IPS-18a (cell line): ENCODE measurements around the gene MIX23.

Experiments used
- H3K27ac ChIP-seq: one replicate; pipeline ENCODE4 v1.5.1; 2013; ENCODE audit warnings: low read length
- H3K27me3 ChIP-seq: one replicate; pipeline ENCODE4 v1.6.1; 2013; ENCODE audit warnings: mild to moderate bottlenecking, low read length; ENCODE audit not compliant: control insufficient read depth, insufficient read depth
- H3K36me3 ChIP-seq: one replicate; pipeline ENCODE4 v1.6.1; 2013; ENCODE audit warnings: low read depth, low read length; ENCODE audit not compliant: control insufficient read depth
- H3K4me1 ChIP-seq: one replicate; pipeline ENCODE4 v1.6.1; 2013; ENCODE audit warnings: low read depth, low read length; ENCODE audit not compliant: control insufficient read depth
- H3K4me3 ChIP-seq: one replicate; pipeline ENCODE4 v1.5.1; 2013; ENCODE audit warnings: low read length
- H3K9ac ChIP-seq: one replicate; pipeline ENCODE4 v1.6.1; 2013; ENCODE audit warnings: mild to moderate bottlenecking, low read length, moderate library complexity
- H3K9me3 ChIP-seq: one replicate; pipeline ENCODE4 v1.6.1; 2013; ENCODE audit warnings: low read depth, low read length; ENCODE audit not compliant: control insufficient read depth

Gene MIX23

DNA sequence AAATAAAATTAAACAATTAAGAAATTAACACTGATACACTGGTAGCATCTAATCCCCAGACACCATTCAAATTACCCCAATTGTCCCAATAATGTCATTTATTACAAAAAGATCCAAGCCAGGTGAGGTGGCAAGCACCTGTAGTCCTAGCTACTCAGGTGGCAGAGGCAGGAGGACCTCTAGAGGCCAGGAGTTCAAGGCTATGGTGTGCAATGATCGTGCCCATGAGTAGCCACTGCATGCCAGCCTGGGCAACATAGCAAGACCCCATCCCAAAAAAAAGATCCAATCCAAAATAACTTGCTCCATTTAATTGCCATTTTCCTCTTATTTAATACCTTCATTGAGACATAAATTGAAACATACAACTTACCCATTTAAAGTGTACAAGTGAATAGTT lies 40.2 kb downstream of the MIX23 start:
- H3K9ac ChIP-seq: no peak overlapping the region
- H3K27me3 ChIP-seq: no peaks in the 10 kb centered on the region
- H3K4me3 ChIP-seq: no peak overlapping the region
- no peak overlapping the region for H3K27ac ChIP-seq
- no peaks in the 10 kb centered on the region for H3K36me3 ChIP-seq
- no peaks in the 10 kb centered on the region for H3K4me1 ChIP-seq
- no peaks in the 10 kb centered on the region for H3K9me3 ChIP-seq

DNA sequence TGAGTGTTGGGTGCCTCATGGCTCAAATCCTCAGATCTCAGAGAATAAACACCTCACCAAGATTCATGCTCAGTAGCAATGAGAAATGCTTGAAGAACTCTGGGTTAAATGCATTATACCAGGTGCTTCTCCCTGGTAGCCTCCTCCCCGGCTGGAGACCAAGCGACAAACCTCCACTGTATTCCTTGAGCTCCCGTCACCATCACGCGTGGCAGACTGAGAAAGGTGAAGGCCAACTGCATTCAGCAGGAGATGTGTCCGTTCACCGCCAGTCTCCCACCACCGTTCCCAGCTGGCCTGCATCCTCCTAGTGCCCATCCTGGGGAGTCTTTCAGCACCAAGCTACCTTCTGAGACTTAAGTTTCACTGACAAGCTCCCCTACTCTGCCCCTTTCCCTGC lies 50.5 kb downstream of the MIX23 start:
- Histone ChIP-seq H3K9ac (no peak overlapping the region), H3K9me3 (no peaks in the 10 kb centered on the region), H3K4me1 (no peaks in the 10 kb centered on the region), H3K27ac (no peak overlapping the region), H3K36me3 (no peaks in the 10 kb centered on the region), H3K27me3 (no peaks in the 10 kb centered on the region), H3K4me3 (no peak overlapping the region)

GRCh38 chr3:122331886-122332285 lies 51.1 kb downstream of the MIX23 start:
- Histone ChIP-seq H3K4me3 (no peak overlapping the region), H3K36me3 (no peaks in the 10 kb centered on the region), H3K4me1 (no peaks in the 10 kb centered on the region), H3K9ac (no peak overlapping the region), H3K27ac (no peak overlapping the region), H3K27me3 (no peaks in the 10 kb centered on the region), H3K9me3 (no peaks in the 10 kb centered on the region)

GRCh38 chr3:122325769-122326168 lies 57.3 kb downstream of the MIX23 start:
- no peak overlapping the region for H3K27ac ChIP-seq
- no peaks in the 10 kb centered on the region for H3K36me3 ChIP-seq
- no peak overlapping the region for H3K9ac ChIP-seq
- H3K9me3 ChIP-seq: no peaks in the 10 kb centered on the region
- H3K4me1 ChIP-seq: no peaks in the 10 kb centered on the region
- no peaks in the 10 kb centered on the region for H3K27me3 ChIP-seq
- H3K4me3 ChIP-seq: no peak overlapping the region

- Histone ChIP-seq H3K27me3 (no peaks in the 10 kb centered on the region), H3K4me3 (no peak within 1 kb of the TSS), H3K27ac (no peak within 1 kb of the TSS), H3K9me3 (no peaks in the 10 kb centered on the region), H3K4me1 (no peaks in the 10 kb centered on the region), H3K36me3 (no peaks in the 10 kb centered on the region), H3K9ac (no peak within 1 kb of the TSS)
Measured at GRCh38 chr3:122324871-122325323, 58.1 kb downstream of the MIX23 start, which contains the start of gene CSTA. CSTA (plus strand) TSS chr3:122325248; CDS start chr3:122325293, 45 bp downstream.

- H3K9me3 ChIP-seq: no peaks in the 10 kb centered on the region
- no peaks in the 10 kb centered on the region for H3K27me3 ChIP-seq
- H3K36me3 ChIP-seq: no peaks in the 10 kb centered on the region
- no peak overlapping the region for H3K4me3 ChIP-seq
- H3K4me1 ChIP-seq: no peaks in the 10 kb centered on the region
- no peak overlapping the region for H3K9ac ChIP-seq
- no peak overlapping the region for H3K27ac ChIP-seq
Measured at GRCh38 chr3:122322095-122323075, 60.6 kb downstream of the MIX23 start.

- H3K27me3 ChIP-seq: no peaks in the 10 kb centered on the region
- no peaks in the 10 kb centered on the region for H3K9me3 ChIP-seq
- no peak overlapping the region for H3K4me3 ChIP-seq
- no peaks in the 10 kb centered on the region for H3K4me1 ChIP-seq
- H3K9ac ChIP-seq: no peak overlapping the region
- H3K27ac ChIP-seq: no peak overlapping the region
- H3K36me3 ChIP-seq: no peaks in the 10 kb centered on the region
Measured at GRCh38 chr3:122318620-122319019, 64.4 kb downstream of the MIX23 start.

DNA sequence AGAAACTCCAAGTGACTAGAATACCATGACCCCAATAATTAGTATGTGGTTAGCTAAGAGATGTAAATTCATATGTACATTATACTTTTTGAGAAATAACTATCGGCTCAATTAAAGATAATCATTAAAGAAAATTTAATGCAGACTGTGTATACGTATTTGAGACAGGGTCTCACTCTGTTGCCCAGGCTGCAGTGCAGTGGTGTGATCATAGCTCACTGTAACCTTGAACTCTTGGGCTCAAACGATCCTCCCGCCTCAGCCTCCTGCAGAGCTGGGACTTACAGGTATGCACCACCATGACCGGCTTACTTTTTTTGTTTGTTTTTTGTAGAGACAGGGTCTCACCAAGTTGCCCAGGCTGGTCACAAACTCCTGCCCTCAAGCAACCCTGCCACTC lies 66.7 kb downstream of the MIX23 start:
- H3K4me1 ChIP-seq: no peaks in the 10 kb centered on the region
- no peaks in the 10 kb centered on the region for H3K9me3 ChIP-seq
- H3K4me3 ChIP-seq: no peak overlapping the region
- no peaks in the 10 kb centered on the region for H3K27me3 ChIP-seq
- H3K27ac ChIP-seq: no peak overlapping the region
- H3K9ac ChIP-seq: no peak overlapping the region
- no peaks in the 10 kb centered on the region for H3K36me3 ChIP-seq

DNA sequence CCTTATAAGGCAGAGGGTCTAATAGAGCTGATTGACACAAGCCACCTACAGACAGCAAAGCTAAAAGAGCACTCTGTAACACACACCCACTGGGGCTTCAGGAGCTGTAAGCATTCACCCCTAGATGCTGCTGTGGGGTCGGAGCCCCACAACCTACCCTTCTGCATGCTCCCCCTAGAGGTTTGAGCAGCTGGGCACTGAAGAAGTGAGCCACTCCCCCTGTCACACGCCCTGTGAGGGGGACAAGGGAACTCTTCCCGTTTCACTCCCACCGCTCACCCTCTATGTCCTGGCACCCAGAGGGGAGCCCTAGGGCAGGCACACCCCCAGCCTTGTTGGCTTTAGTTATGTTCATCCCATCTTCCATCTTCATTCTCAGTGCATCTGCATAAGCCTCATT lies 67.4 kb downstream of the MIX23 start:
- Histone ChIP-seq H3K4me3 (peak overlapping the region; percentile 41), H3K4me1 (no peaks in the 10 kb centered on the region), H3K9me3 (no peaks in the 10 kb centered on the region), H3K27ac (no peak overlapping the region), H3K36me3 (no peaks in the 10 kb centered on the region), H3K9ac (no peak overlapping the region), H3K27me3 (no peaks in the 10 kb centered on the region)

- no peaks in the 10 kb centered on the region for H3K27me3 ChIP-seq
- H3K9ac ChIP-seq: no peak overlapping the region
- H3K4me1 ChIP-seq: no peaks in the 10 kb centered on the region
- H3K36me3 ChIP-seq: no peaks in the 10 kb centered on the region
- no peak overlapping the region for H3K4me3 ChIP-seq
- no peaks in the 10 kb centered on the region for H3K9me3 ChIP-seq
- H3K27ac ChIP-seq: no peak overlapping the region
Measured at GRCh38 chr3:122314228-122314876, 68.7 kb downstream of the MIX23 start.

GRCh38 chr3:122313281-122313680 lies 69.8 kb downstream of the MIX23 start:
- H3K36me3 ChIP-seq: no peaks in the 10 kb centered on the region
- no peaks in the 10 kb centered on the region for H3K9me3 ChIP-seq
- H3K4me3 ChIP-seq: no peak overlapping the region
- no peaks in the 10 kb centered on the region for H3K4me1 ChIP-seq
- H3K9ac ChIP-seq: no peak overlapping the region
- no peak overlapping the region for H3K27ac ChIP-seq
- no peaks in the 10 kb centered on the region for H3K27me3 ChIP-seq
